HG03064 (cell line): ENCODE data around the gene STX7.
"Not testable (repeated sequence)": the region's sequence is repeated elsewhere in the genome, so short reads cannot be mapped to it uniquely, and the experiment has no call there.

Experiments used
- ATAC-seq: cut with Tn5 transposase; IDR thresholded peaks from one replicate; pipeline ENCODE4 v1.9.1; 2021; ENCODE audit warnings: low read depth; ENCODE audit not compliant: unreplicated experiment

Gene STX7, protein sequence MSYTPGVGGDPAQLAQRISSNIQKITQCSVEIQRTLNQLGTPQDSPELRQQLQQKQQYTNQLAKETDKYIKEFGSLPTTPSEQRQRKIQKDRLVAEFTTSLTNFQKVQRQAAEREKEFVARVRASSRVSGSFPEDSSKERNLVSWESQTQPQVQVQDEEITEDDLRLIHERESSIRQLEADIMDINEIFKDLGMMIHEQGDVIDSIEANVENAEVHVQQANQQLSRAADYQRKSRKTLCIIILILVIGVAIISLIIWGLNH

DNA sequence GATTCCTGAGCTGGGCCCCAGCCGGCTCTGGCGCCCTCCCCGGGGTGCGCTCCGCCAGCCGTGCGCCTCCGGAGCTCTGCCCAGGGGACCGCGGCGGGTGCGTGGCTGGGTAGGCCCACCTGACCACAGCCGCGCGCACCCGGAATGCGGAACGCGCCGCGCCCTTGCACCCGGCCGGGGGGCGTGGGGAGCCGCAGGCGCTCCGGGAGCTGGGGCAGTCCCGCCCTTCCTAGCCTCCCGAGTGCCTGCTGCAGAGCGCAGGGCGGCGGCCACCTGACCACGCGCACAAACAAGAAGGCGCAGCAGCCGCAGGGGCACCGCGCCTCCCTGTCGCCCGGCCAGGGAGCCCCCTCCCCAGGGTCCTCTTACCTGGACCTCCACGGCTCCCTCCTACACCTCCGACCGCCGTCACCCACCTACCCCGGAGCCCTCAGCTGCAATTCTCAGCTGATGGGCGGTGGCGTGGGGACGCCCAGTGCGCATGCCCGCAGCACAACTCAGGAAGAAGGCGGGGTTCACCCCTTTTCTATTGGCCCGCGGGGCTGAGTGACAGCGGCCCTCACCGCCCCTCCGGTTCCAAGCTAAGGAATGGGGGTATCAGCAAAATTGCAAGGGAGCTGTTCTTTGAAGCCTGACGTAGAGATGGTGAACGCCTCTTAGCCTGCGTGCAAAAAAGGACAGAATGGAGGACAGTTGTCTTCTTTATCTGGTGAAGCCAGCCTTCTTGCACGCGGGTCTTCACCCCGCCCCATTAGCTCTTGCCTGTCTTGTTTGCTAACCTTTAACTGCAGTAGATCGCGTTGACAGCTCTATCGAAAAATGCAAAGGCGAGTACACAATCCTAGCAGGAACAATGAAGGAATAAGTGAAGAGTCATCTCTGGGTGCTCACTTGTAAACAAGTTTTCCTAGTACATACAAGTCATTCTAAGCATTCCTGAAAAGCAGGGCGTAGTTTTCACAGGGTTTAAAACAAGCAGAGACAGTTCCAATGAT lies at the start of gene STX7:
TSS of gene STX7 (minus strand) at position 479 of the 995 bp plus-strand sequence. CDS start 9,586 bp downstream, outside the sequence.
- peak; percentile 90 for ATAC-seq

DNA sequence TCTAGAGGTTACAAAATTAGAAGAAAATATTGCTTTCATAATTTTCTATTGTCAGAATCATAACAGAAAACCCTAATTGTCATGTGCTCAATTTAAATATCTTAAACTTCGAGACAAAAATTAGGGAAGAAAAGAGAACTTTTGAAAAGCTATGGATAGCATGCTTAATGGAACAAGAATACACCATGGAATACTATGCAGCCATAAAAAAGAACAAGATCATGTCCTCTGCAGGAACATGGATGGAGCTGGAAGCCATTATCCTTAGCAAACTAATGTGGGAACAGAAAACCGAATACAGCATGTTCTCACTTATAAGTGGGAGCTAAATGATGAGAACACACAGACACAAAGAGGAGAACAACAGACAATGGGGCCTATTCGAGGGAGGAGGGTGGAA lies 47.2 kb upstream of the STX7 start:
- ATAC-seq: not testable (repeated sequence)

DNA sequence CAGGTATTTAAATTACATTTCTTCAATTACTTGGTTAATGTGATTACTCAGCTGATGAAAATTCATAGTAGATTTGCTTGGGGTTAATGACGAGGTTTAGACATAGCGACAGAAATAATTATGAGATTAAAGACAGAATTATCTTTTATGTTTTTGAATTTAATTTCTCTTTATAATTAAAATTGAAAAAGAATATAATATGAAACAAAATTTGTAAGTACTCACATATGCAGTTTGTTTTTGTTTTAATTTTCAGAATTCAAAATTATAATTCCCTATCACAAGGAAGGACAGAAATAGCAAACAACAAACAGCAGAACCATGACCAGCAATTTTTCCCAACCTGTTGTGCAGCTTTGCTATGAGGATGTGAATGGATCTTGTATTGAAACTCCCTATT lies 39.5 kb upstream of the STX7 start, which contains the start of gene TAAR8:
TSS of gene TAAR8 (plus strand) at position 301 of the 400 bp plus-strand sequence. CDS start at position 322, 21 bp downstream.
- ATAC-seq: no peak

DNA sequence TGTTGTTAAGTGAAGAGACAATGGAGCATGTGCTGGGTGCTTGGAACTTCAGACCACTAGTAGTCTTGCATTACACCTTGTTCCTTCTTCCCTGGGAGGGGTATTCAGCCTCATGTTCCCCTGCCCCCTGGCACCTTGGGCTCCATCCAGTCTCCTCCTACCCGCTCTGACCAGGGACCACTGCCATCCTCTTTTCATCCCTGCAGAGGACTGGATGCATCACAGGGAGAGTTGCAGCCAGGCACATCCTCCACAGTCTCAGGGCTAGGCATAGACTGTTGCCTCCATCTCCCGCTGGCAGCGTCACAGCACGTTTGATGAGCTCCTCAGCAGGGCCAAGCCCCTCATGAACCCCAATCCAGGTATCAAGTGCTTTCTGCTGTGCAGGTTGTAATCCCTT lies 38.3 kb upstream of the STX7 start:
- no peak for ATAC-seq

DNA sequence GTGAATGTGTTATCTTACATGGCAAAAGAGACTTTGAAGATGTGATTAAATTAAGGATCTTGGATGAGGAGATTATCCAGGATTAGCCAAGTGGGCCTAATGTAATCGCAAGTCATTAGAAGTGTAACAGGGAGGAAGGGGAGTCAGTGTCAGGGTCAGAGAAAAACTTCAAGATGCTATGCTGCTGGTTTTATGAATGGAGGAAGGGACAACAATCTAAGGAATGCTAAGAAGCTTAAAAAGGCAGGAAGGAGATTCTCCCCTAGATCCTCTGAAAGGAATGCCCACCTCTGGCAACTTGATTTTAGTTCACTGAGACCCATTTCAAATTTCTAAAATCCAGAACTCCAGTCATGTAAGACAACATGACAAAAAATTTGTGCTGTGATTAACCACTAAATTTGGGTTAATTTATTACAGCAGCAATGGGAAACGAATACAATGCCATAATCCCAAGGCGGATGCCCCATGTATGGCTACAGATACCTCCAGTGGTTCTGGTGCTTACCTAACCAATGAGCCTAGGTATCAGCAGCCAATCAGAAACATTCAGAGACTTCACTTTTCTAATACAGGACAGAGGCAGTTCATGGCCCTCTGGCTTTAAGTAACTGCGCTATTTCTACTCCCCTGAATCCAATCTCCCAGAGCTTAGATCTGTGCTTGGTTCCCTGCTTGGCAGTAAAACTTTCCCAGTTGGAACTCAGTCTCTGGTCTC lies 36.0 kb upstream of the STX7 start:
- no peak for ATAC-seq

DNA sequence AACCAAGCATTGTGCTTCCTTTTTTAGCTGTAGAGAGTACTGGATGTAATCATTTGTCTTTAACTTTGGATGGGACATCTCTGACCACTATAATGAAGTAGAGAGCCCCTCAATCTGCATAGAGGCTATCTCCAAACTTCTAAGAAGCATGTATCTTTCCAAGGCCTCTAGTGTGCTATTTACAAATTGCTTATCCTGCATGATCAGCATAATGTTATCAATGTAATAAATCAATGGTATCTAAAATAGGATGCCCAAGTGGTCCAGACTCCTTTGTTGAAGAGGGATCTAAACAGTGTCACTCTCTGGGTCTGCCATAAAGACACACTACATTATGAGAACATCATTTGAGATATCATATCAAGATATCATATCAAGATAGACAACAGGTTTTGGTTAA lies 31.9 kb upstream of the STX7 start:
- no peak for ATAC-seq

DNA sequence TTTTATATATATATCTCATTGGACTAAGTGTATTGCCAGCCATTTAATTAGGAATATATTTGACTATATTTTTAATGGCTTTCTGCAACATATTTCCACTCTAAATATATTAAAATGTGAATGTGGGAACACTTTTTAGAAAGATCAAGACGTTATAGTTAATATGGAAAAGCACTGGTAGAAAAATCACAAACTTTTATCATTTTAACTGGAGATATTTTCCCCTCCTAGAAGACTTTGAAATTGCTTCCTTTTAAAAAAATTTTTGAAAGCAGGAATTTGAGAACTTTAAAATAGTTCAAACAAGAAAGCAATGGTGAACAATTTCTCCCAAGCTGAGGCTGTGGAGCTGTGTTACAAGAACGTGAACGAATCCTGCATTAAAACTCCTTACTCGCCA lies 25.1 kb upstream of the STX7 start, which contains the start of gene TAAR9:
TSS of gene TAAR9 (plus strand) at position 301 of the 400 bp plus-strand sequence. CDS start at position 314, 13 bp downstream.
- no peak for ATAC-seq

DNA sequence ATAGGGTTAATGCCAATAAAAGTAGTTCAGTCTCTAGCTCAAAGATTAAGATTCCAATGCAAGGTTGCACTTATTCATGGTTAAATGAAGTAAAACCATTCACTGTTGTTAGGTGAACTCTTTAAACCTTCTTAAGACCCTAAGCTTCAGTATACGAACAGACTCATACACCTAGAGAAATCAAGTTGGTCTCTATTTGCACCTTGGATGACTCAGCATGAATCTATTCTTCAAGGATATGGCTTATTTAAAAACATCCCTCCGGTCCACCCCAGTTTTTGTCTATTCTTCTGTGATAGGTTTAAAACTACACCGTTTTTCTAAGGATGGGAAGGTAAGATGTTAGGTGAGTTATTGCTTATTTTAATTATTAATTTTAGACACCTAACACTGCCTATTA lies 24.2 kb upstream of the STX7 start:
- ATAC-seq: no peak

DNA sequence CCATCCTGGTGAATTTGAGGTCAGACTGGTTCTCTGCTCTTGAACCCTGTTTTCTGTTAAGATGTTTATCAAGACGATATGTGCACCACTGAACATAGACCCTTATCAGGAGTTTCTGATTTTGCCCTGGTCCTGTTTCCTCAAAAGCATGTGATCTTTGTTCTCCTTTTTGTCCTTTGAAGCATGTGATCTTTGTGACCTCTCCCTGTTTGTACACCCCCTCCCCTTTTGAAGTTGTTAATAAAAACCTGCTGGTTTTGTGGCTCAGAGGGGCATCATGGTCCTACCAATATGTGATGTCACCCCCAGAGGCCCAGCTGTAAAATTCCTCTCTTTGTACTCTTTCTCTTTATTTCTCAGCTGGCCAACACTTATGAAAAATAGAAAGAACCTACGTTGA lies 21.6 kb upstream of the STX7 start:
- not testable (repeated sequence) for ATAC-seq

DNA sequence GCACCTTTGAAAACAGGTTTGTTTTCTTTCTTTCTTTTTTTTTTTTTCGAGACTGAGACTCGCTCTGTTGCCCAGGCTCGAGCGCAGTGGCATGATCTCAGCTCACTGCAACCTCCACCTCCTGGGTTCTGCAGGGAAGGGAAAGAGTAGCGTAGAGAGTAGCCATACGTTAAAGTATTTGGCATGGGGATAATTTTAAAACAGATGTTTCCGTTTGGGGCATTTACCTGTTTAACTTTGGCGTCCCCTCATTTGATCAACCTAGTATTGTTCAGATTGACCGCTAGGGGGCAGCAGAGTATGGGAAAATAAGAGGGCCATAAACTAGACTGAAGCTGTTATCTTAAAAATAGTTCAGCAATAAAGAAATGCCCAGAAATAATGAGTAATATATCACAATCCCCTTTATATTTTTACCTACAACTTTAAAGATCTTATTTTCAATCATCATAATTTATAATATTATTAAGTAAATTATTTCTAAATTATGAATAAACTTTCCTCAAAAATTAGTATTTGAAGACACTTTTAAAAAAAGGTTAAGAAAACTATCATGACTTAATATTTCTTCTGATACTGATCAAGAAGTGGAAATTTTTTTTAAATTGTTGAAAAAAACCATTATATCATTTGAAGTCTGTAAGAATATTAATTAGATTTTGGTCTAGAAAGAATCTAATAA lies 17.5 kb upstream of the STX7 start:
- peak; percentile 85 for ATAC-seq

DNA sequence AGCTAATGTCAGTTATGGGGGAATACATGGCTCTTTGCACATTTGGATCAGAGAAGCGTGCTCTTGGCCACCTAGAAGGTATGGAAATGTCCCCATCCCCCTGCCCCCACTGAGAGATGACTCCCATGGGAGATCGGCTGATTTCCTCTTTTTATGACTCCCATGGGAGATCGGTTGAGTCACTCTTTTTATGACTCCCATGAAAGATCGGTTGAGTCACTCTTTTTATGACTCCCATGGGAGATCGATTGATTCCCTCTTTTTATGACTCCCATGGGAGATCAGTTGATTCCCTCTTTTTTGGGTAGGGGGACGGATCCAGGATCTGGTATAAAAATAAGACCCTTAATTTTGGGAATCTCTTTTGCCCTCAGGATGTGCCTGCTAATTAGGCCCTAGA lies 14.9 kb upstream of the STX7 start:
- ATAC-seq: no peak

DNA sequence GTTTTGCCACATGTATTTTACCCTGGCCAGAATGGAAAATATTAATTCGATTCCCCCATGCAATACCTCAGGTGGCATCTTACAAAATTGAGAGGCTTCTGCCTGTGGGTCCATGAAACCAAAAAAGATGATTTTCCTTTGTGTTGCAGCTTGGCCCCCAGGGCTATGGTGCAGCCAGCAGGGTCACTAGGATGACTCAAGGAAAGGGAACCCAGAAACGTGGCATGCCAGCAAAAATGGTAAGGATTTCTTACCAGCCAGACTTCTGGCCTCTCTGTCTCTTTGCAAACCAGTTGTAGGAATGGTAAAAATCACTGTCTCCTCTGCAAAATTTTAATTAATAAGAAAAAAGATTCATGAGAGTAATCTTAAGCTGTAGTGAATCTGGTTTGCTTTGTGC lies 13.5 kb upstream of the STX7 start:
- ATAC-seq: no peak

DNA sequence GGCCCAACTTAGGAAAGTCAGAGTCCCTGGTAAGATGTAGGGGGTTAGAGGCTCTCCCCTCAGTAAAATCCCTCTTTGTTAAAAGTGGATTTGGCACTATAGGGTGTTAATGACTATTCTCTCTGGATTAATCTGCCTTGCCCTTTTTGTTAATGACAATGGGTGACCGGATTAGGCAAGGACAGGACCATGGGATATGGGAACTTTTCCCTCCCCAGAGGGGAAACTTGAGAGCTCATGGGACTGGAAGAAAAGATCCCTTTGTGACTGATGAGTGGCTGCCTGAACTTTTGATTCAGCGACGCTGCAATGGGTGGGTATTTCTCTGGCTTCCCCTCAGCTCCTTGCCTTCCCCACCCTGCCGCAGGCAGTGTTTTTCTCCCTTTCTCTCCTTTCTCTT lies 12.9 kb upstream of the STX7 start:
- no peak for ATAC-seq

DNA sequence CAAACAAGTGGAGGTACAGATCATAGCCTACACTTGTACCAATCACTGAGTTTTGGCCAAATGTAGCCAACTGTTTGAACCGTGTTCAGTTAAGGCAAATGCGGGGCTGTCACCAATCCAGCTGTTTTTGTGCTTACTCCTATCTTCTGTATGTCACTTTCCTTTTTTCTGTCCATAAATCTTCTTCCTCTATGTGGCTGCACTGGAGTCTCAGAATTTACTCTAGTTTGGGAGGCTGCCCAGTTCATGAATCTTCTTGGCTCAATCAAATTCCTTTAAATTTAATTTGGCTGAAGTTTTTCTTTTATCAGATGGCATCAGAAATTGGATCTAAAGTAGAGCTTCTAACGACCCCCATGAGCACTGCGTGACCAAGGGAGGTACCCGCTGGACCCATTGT lies 11.7 kb upstream of the STX7 start:
- no peak for ATAC-seq

DNA sequence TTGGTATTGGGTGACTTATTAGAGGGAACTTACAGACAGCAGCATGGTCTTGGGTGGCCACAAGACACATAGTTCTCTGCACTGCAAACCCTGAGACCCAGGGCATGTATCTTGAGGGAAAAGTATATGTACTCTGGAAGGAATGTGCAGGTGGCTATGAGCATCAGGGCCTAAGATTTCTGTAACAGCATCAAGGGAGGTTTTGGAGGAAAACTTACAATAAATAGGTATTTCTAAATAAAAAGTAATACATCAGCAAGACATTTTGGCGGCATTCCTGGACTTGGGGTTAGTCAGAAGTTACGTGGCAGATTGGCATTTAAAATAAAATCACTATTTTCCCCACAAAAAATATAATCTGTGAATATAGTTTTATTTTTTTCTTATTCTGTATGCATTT lies 8.0 kb upstream of the STX7 start:
- ATAC-seq: no peak

DNA sequence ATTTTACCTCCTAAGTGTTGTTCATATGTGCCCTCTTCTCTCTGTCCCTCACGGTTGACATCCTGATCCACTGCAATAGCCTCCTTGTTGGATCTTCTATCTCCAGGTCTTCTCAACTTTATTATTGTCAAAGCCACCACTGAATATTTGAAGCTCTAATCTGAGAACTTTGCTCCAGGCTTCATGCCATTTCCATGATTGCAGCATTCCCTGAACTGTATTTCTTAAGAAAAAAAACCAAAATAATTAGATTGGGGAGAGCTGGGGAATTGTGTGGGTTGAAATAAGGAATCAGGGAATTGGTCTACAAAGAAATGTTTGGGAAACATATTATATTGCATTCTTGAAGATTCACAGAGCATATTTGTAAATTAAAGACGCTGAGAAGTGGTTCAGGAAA lies 2.5 kb upstream of the STX7 start:
- no peak for ATAC-seq

DNA sequence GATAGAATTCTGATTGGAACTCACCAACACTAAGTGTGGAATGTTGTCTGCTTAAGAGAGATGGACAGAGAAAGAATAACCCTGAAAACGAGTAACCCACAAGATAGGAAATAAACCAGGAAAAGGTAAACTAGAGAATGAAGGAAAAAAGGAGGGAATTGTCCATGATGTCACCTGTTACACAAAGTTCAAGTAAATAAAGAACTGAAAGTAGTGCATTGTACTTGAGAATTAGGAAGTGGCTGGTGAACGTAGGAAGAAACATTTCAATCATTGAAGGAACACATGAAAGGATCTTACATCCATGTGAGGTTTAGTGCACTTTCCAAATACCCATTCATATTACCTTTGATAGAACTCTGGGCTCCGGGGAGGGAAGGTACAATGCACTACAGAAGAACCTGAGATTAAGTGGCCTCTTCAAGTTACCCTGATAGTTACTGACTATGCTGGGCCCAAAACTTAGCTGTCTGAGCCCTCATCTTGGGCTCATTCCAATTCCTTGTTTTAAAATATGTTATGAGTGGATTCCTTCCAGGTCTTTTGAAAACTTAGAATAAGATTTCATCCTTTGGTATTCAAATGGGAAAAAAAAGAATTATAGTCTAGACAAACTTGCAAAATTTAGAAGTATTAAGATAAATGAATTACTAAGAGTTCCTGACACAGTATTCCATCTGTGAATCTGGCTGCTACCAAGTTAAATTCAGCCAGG lies 1.1 kb upstream of the STX7 start:
- ATAC-seq: no peak

DNA sequence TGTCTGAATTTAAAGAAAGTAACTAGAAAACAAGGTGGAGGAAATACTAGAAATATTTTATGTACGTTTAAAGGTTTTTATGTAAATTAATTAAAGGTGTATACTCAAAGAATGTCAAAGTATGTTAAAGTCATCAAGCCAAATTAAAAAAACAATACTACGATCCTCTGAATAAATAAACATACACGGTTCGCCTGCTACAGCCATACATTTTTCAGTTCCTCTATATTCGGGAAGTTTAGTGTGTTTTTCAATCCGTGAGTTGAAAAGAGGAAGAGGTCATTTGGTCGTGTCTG lies 626 bp downstream of the STX7 start:
- ATAC-seq: no peak

DNA sequence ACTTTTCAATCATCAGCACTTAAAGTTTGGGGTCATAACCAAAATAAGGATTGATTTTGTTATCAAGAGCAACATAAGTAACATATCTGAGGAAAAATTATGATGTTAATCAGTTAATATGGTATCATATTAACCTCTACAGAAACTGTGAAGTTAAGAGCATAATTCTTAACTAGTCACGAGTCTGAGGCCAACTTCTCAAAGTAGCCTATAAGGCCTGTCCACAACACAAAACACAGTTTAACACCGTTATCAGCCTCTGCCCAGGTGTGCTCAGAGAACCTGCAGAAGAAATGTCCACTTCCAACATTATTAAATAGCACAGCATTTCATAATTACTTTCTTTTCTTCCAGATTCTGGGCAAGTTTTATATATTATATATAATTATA lies 1.1 kb downstream of the STX7 start:
- ATAC-seq: peak; percentile 17
